SIG-M5 treated with dmso at 0.1 percent for 504 hours (cell line): ENCODE data around the gene TFAP2C.

ENCODE experiments used
- DNase-seq: peaks from one replicate; lab custom pipeline; 2025; ENCODE audit not compliant: unreplicated experiment; lab: John Stamatoyannopoulos, UW

Gene TFAP2C

DNA sequence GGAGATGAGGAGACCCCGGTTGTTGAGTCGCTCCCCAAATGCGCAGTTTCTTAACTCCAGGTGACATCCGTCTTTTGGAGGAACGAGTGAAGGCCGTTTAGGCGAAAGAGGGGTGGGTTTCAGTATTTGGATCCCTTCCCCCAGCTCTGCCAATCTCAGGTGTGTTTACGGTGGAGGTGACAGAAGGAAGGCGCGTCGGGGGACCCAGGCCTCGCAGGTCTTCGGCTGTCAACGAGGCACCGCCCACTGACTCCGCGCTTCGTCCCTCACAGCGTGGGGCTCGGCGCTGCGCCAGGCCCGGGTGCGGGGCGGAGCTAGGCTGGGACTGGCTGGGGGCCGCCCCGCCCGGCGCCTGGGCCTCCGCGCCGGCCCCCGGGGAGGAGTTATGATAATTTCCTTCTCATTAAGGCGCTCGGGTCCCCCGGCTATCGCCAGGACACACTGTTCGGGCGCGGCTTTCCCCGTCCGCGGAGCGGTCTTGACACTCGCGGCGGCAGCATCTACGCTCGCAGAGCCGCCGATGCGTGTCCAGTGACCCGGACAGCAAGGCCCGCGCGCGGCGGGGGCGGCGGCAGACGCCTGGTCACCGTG, at the start of gene TFAP2C:
TFAP2C (plus strand) TSS at position 434 of the 591 bp plus-strand sequence. CDS start 239 bp downstream, outside the sequence.
- DNase-seq: peak; percentile 87

DNA sequence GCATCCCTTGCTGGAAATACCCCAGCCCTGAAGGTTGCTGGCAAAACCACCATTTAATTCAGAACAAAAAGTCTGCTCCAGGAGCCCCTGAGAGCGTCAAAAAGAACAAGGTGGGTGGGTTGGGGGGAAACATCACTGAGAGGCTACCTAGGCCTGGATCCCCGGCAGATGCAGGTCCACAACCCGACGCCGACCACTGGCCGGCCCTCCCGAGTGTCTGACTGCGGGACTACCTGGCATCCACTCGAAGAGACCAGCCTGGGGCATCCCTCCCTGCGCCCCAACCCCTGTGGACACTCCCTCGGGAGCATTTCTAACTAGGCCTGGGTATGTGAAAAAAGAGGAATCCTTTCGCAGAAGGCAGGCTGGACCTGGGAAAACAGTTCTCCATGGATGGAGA, 48.9 kb upstream of the TFAP2C start:
- DNase-seq: no peak

DNA sequence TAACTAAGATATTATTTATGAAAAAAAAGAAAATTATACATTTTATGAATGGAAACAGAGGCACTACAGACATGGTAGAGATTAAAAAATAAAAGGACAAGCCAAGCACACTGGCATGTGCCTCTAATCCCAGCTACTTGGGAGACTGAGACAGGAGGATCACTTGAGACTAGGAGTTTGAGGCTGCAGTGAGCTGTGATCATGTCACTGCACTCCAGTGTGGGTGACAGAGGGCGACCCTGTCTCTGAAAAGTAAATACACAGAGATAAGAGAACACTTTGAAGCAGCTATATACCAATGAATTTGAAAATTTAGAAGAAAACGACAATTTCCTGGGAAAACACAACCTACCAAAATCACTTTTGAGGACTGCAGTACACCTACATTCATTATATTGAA, 47.4 kb upstream of the TFAP2C start:
- DNase-seq: no peak

DNA sequence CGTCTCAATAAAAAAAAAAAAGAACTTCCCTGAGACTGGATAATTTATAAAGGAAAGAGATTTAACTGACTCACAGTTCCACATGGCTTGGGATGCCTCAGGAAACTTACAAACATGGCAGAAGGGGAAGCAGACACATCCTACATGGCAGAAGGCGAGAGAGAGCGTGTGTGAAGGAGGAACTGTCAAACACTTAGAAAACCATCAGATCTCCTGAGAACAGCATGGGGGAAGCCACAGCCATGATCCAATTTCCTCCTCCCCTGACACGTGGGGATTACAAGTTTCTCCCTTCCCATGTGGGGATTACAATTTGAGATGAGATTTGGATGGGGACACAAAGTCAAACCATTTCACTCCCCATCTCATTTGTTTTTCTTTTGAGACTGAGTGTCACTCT, 46.6 kb upstream of the TFAP2C start:
- DNase-seq: peak; percentile 45

DNA sequence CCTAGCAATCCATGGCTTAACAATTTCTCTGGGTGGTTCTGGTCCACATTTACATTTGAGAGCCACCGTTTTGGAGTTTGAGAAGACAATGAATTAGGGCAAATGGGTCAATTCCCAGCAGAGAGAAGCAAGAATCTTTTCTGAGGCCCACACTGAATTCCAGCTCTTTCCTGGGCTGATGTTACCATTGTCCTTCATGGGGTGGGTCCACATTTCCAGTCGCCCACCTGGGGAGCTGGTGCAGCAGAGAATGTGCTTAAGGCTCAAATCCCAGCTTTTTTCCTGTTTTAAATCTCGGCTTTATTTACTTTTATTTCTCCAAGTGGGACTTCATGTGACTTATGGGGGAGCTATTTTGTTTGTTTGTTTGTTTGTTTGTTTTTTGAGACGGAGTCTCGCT, 44.2 kb upstream of the TFAP2C start:
- no peak for DNase-seq

DNA sequence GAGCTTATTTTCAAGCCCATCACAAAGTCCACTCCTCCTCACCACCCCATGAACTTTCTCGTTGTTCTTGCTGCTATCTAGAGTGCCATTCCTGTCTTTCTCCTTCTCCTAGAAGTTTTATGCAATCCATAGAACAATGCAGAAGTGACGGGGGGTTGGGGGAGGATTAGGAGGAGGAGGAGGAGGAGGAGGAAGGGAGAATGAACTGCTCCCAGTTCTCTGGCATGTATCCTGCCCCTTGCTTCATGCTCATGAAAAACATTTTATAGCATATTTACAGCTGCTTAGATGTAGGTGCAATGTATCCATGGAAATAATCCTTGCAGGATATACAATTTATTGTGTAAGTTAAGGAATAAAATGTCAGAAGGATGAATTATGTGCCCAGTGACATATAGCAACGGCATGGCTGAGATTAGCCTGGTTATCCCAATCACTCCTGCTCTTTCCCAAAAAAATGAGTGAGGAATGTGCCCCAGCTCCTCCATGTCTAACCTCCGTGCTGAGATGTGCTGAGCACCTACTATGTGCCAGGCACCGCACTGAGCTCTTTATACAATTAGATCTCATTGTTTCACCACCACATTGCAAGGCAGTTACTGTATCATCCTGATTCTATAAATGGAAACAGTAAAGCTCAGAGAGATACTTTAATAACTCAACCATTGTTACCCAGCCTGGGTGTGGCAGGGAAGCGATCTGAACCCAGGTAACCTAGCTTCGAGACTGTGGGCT, 41.6 kb upstream of the TFAP2C start:
- no peak for DNase-seq

DNA sequence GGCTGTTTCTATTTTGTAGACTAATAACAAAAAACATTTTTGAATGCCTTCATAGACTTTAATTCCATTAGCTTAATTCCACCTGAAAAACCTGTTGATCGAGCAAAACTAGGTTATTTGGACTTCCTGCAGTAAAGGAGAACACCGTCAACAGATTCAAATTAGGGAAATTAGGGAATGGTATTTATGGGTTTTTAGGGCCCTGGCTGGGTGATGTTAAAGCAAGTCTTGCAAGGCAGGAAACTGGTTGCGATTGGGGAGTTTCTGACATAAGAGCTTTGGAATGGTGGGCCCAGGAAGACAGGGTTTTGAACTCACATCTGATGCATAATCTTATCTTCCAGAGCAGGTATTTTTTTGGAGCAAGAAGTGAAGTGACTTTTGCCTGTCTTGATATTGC, 40.1 kb upstream of the TFAP2C start:
- DNase-seq: peak; percentile 21

DNA sequence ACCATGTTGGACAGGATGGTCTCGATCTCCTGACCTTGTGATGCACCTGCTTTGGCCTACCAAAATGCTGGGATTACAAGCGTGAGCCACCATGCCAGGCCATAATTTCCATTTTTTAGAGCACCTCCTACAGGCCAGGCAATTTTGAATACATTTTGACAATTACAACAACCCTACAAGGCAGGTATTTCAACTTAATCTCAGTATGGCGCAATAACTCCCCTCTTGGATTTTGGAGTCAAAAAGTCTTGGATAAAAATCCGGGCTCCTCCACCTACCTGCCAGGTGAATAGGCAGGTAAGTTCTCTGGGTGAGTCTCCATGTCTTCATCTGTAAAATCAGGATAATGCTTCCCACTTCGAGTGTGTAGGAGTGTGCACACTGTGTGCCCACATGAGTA, 39.5 kb upstream of the TFAP2C start:
- DNase-seq: no peak

DNA sequence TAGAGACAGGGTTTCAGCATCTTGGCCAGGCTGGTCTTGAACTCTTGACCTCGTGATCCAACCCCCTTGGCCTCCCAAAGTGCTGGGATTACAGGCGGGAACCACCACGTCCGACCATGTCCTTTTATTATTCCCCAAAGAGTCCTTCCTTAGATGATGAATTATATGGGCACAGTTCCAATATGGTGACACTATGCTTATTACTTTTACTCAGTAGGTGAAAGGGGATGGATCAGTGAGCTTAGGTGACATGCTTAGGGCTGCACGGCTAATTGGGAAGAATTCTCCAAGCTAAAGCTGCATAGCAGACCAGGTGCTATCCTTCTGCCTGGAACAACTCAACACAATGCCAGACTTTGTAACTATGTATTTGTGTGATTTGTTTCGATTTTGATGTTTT, 38.2 kb upstream of the TFAP2C start:
- DNase-seq: no peak

DNA sequence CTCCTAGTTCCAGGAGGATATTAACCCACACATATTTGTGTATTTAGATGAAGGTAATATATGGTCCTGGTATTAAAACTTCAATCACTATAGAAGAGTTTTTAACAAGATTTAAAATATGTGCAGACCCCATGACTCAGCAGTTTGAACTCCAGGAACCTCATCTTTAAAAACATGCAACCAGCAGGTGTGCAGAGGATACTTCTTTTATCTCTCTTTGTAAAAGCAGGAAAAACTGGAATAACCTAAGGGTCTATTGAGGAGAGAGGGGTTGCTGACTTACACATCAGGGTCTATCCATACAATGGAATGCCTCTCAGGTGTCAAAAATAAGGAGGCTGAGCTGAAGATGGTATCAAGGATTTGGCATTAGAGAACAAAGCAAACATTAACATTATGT, 36.9 kb upstream of the TFAP2C start:
- DNase-seq: peak; percentile 13

DNA sequence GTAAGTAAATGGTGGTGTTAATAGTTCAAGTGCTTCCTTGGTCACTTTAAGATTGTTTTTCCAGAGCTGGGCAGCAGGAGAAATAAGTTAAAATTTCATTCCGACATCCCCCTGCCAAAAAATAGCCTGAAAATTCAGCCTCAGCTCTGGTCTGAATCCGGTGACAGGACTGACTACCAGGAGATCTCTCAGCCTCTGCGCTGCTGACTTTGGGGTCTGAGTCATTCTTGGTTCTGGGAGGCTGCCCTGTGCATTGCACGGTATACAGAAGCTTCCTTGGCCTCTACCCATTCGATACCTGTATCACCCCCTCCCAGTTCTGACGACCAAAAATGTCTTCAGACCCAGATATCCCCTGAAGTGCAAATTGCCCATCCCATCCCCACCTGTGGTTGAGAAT, 36.3 kb upstream of the TFAP2C start:
- DNase-seq: no peak

DNA sequence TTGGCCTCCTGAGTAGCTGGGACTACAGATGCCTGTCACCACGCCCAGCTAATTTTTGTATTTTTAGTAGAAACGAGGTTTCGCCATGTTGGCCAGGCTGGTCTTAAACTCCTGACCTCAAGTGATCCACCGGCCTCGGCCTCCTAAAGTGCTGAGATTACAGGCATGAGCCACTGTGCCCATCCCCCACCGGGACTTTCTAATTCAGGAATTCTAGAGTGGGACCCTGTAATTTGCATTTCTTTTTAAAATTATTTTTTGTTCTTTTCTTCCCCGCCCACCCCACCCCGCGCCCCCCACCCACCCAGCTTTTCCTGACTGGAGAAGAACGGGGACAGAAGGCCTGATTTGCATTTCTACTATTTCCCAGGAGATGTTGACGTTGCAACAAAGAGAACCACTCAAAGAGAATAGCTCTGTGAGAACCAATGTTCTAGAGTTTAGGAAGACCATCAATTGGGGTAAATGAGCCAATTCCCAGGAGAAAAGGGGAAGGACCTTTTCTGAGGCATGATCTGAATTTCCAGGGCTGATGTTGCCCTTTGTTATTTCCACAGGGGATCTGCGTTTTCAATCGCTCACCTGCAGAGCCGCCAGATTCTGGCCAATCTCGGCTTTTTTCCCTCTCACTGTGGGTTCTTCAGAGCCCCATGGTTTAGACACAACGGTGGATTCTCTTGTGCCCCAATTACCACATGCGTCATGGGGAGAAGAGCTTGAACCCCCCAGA, 33.2 kb upstream of the TFAP2C start:
- DNase-seq: no peak

DNA sequence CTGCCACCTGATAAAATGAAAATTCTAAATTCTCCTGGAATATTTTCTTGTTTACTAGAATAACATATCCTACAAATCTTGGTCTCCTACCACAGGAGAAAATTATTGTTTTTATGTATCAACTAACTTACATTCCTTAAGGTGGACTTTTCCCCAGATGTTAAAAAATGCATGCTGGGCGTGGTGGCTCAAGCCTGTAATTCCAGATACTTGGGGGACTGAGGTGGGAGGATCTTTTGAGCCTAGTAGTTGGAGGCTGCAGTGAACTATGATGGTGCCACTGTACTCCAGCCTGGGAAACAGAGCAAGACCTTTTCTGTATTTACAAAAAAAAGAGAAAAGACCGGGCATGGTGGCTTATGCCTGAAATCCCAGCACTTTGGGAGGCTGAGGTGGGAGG, 27.9 kb upstream of the TFAP2C start:
- DNase-seq: no peak

DNA sequence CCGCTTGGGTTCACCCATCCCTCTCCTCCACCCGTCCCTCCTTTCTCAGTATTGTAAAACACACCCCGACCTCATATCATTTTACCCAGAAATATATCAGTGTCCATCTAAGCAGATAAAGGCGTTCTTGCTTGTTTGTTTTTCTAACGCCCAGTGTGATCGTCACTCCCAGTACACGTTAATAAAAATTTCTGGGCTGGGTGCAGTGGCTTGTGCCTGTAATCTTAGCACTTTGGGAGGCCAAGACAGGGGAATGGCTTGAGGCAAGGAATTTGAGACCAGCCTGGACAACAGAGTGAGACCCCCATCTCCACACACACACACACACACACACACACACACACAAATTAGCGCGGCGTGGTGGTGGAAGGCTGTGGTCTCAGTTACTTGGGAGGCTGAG, 24.4 kb upstream of the TFAP2C start:
- DNase-seq: no peak

DNA sequence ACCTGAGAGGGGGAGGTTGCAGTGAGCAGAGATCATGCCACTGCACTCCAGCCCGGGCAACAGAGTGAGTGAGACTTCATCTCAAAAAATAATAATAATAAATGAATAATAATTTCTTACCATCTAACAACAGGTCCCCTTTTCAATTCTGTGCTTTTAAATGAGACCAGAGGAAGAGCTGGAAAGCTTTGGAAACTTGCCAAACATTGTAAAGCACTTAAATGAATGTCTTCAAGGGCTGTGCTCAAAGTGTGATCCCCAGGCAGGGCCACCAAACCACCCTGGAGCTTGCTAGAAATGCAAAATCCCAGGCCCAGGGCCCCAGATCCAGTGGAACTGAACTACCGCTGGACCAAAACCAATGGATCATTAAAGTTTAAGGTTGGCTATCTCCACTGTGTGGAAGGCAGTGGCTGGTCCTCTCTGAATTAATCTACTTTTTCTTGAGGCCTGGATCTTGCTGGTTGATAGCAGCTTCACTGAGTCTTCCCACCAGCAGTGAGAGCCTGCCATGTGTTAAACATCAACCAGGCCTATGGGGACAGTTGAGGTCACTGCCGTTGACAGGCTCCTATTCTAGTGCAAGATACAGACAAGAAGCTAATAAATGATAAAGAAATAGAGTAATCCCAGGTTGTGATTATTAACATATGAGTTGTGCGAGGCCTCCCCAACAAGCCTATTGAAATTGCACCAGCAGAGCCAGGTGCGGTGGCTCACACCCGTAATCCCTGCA, 23.7 kb upstream of the TFAP2C start:
- no peak for DNase-seq

DNA sequence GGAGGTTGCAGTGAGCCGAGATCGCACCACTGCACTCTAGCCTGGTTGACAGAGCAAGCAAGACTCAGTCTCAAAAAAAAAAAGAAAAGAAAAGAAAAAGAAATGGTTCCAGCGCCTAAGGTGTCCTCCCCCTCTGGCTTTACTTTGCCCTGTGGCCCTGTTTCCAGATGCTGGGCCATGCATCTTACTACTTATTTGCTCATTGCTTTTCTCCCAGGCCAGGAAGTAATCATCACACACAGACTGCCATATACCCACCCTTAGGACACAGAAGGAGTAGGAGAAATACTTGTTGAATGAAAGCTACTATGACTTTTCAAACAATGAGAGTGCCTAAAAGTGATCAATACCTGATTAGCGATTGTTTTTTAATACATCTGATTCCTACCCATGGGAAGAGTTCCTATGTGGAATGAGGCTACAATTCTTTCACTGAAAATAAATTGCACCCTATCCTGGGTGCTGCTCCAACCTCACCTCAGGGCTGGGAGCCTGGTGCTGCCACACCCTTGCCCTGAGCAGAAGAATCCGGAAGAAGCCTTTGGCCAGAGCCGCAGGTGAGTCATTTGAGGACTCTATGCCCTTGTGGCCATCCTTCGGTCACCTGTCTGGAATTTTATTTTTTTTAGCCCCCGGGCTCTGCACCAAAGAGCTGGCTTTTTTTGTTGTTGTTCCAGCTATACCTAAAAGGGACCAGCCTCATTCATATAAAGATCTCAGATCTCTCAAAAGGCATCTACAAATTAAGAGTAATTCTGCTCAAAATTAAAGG, 22.7 kb upstream of the TFAP2C start:
- DNase-seq: peak; percentile 80

DNA sequence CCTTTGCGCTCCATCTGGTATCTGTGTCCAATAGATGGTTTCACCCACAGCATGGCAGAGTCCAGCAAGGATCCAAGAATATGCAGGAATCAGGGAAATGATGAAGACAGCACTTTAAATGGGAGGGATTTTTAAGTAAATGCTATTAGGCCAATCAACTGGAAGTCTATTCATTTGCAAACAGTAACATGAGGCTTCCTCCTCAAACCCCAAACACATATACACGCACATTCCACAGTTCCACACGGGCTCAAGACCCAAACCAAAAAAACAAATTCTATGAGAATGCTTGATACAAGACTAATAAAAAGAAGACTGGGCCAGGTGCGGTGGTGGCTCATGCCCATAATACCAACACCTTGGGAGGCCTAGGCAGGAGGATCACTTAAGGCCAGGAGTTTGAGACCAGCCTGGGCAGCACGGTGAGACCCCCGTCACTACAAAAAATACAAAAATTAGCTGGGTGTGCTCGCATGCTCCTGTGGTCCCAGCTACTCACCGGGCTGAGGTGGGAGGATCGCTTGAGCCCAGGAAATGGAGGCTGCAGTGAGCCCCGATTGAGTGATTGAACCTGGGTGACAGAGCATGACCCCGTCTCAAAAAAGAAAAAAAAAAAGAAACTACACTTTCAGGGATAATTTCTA, 21.9 kb upstream of the TFAP2C start:
- DNase-seq: no peak

DNA sequence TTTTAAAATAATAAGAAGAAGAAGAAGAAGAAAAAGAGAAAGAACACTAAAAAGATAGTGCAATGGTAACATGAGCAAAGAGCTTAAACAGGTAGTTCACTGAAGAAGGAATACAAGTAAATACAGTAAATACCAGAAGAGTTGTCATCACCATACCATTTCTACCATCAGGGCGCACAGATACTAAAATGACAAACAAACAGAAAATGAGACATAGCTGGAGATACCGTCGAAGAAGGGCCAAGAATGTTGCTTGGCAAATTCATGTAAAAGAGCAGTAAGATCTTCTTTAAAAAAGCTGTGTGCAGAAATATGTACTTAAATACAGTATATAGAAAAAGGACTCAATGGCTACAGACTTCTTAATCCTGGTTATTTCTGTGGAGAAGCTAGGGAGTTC, 20.7 kb upstream of the TFAP2C start:
- no peak for DNase-seq

DNA sequence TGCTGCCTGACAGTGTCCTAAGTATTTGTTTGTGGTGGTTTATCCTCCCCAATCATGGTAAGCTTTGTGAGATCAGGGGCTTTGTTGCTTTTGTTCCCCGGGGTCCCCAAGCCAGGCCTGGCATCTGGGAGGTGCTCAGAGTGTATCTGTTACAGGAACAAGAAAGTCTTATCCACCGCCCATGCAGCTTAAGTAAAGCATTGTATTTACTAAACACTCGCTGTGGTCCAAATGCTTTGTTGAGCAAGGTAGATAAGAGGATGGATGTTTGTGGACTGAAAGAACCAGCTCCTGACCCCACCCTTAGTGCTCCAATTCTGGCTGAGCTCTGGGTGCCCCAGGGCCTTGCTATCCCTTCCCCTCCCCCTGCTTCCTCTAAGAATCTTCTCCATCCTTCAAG, 19.8 kb upstream of the TFAP2C start:
- no peak for DNase-seq

DNA sequence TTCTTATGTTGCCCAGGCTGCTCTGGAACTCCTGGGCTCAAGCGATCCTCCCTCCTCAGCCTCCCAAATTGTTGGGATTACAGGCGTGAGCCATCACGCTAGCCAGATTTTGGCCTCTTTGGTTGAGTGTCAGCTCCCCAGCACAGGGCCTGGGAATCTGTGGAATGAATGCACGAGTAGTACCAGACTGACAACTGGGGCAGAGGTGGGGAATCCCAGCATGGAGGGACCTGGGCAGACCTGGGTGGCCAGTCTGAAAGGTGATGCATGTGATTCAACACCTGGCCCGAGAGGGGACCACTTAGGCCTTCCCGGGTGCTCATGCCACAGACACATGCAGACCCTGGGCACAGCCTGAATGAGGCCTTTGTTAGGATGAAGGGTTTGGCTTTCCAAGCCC, 19.0 kb upstream of the TFAP2C start:
- no peak for DNase-seq
